CD14-positive monocyte (primary cell): ENCODE measurements around the gene TSSK3. TPM values are rescaled to one million over a fixed set of nuclear protein-coding genes. Genes with fewer than 3 reads are reported as not detected.

Experiments
- DNase-seq, 3 donors: peaks; one replicate each; pipeline ENCODE4 v3.0.0-alpha.2; 2011 to 2022
- H2AFZ ChIP-seq: 2 replicates; pipeline ENCODE4 v1.6.0; 2012; ENCODE audit warnings: mild to moderate bottlenecking, low read depth, low read length, inconsistent platforms; ENCODE audit not compliant: insufficient read depth, poor library complexity, severe bottlenecking
- H3K27ac ChIP-seq, 2 donors: 1 replicate in 1 of 2; 2 replicates in 1 of 2; pipeline ENCODE4 v1.5.1; 2012 to 2013; ENCODE audit warnings: low read length in 2 of 2, control low read depth in 1 of 2, inconsistent platforms in 1 of 2, low read depth in 1 of 2, mild to moderate bottlenecking in 1 of 2
- H3K27me3 ChIP-seq, 2 donors: one replicate each; pipeline versions ENCODE4 v1.6.0 to v1.6.1; 2011 to 2013; ENCODE audit warnings: low read length in 2 of 2; ENCODE audit not compliant: control insufficient read depth in 2 of 2, insufficient read depth in 2 of 2
- H3K36me3 ChIP-seq, 2 donors: replicated peaks in 1 of 2; 1 replicate in 1 of 2; 2 replicates in 1 of 2; pipeline versions ENCODE4 v1.5.1 to v1.6.1; 2012 to 2013; ENCODE audit warnings: low read length in 2 of 2, control low read depth in 1 of 2, inconsistent platforms in 1 of 2, mild to moderate bottlenecking in 1 of 2; ENCODE audit not compliant: insufficient read depth in 2 of 2, control insufficient read depth in 1 of 2
- H3K4me1 ChIP-seq, 2 donors: 1 replicate in 1 of 2; 2 replicates in 1 of 2; pipeline versions ENCODE4 v1.5.1 to v1.6.1; 2012 to 2013; ENCODE audit warnings: low read length in 2 of 2, control low read depth in 1 of 2, inconsistent platforms in 1 of 2, mild to moderate bottlenecking in 1 of 2, moderate library complexity in 1 of 2; ENCODE audit not compliant: insufficient read depth in 2 of 2, control insufficient read depth in 1 of 2
- H3K4me2 ChIP-seq: replicated peaks from 2 replicates; pipeline ENCODE3; 2012; ENCODE audit warnings: low read length, moderate library complexity, mild to moderate bottlenecking; ENCODE audit not compliant: poor library complexity, severe bottlenecking; ENCODE audit errors: extremely low read depth
- H3K4me3 ChIP-seq, 3 experiments: fragments of 200-600 bp in 1 of 3; sonication (generic) in 1 of 3; replicated peaks in 1 of 3; 1 replicate in 2 of 3; 2 replicates in 1 of 3; pipeline ENCODE4 v1.5.1; 2011 to 2013; ENCODE audit warnings: low read length in 3 of 3, mild to moderate bottlenecking in 3 of 3, control low read depth in 2 of 3, low read depth in 2 of 3, inconsistent platforms in 1 of 3, moderate library complexity in 1 of 3
- H3K79me2 ChIP-seq: 2 replicates; pipeline ENCODE4 v1.6.0; 2012; ENCODE audit warnings: mild to moderate bottlenecking, control low read depth, inconsistent platforms, low read length, moderate library complexity; ENCODE audit not compliant: insufficient read depth
- H3K9ac ChIP-seq: 2 replicates; pipeline ENCODE4 v1.6.0; 2017; ENCODE audit warnings: low read length, mild to moderate bottlenecking; ENCODE audit not compliant: insufficient read depth, poor library complexity, severe bottlenecking
- H3K9me3 ChIP-seq, 2 donors: replicated peaks in 1 of 2; 1 replicate in 1 of 2; 2 replicates in 1 of 2; pipeline versions ENCODE4 v1.5.1 to v1.6.1; 2012 to 2013; ENCODE audit warnings: low read length in 2 of 2, control low read depth in 1 of 2; ENCODE audit not compliant: control insufficient read depth in 1 of 2, insufficient read depth in 1 of 2
- H4K20me1 ChIP-seq: 2 replicates; pipeline ENCODE4 v1.6.0; 2012; ENCODE audit warnings: mild to moderate bottlenecking, low read length, control low read depth, moderate library complexity; ENCODE audit not compliant: insufficient read depth
- H3K27ac Mint-ChIP-seq, 7 donors: one replicate each; pipeline ENCODE4 v1.8.0; 2020; ENCODE audit warnings: mild to moderate bottlenecking in 7 of 7, mixed read lengths in 7 of 7, moderate library complexity in 6 of 7, inconsistent platforms in 2 of 7
- H3K27me3 Mint-ChIP-seq, 3 donors: one replicate each; pipeline ENCODE4 v1.8.0; 2021 to 2022; ENCODE audit warnings: low read depth in 3 of 3, mild to moderate bottlenecking in 3 of 3, mixed read lengths in 3 of 3, moderate library complexity in 3 of 3, inconsistent platforms in 1 of 3
- H3K36me3 Mint-ChIP-seq, 2 donors: one replicate each; pipeline ENCODE4 v1.8.0; 2020; ENCODE audit warnings: mixed read lengths in 2 of 2, inconsistent platforms in 1 of 2, mild to moderate bottlenecking in 1 of 2
- H3K4me1 Mint-ChIP-seq: one replicate; pipeline ENCODE4 v1.8.0; 2020; ENCODE audit warnings: mild to moderate bottlenecking, mixed read lengths
- H3K4me3 Mint-ChIP-seq, 2 donors: one replicate each; pipeline ENCODE4 v1.8.0; 2020; ENCODE audit warnings: mild to moderate bottlenecking in 2 of 2, mixed read lengths in 2 of 2, moderate library complexity in 1 of 2
- H3K9me3 Mint-ChIP-seq, 7 donors: one replicate each; pipeline ENCODE4 v1.8.0; 2020 to 2022; ENCODE audit warnings: mixed read lengths in 7 of 7, mild to moderate bottlenecking in 6 of 7, moderate library complexity in 6 of 7, inconsistent platforms in 2 of 7
- CTCF ChIP-seq: fragments of 200-600 bp; IDR thresholded peaks from one replicate; pipeline ENCODE4 v1.8.0; 2022; ENCODE audit warnings: antibody characterized with exemption, mild to moderate bottlenecking
- WGBS: methylation state at CpG from one replicate; pipeline ENCODE4 v1.1.5; 2013; ENCODE audit warnings: missing lambda C conversion rate; ENCODE audit not compliant: insufficient coverage; 5-methylcytosine and 5-hydroxymethylcytosine counted together
- intact Hi-C, 2 donors: fragments of 100-400 bp; cut with micrococcal nuclease; formaldehyde crosslinking; loops; one replicate each; pipeline versions ENCODE4 v1.15.0 to v1.15.1; 2023
- polyA plus RNA-seq, 3 donors: library from polyadenylated mRNA; depleted of rRNA in 1 of 3; unstranded in 2 of 3; stranded (reverse) in 1 of 3; fragments of 300-500 nt in 2 of 3; fragments of >200 nt in 1 of 3; fragmentation: Illumina TruSeq in 2 of 3; gene quantifications; 1 replicate in 2 of 3; 2 replicates in 1 of 3; pipeline ENCODE4 v1.2.3, GENCODE V29; 2012 to 2021

The TSSK3 gene
- polyA plus RNA-seq, 3 donors = 0.35 to 1.1 (median 0.65) TPM

- H3K4me1 ChIP-seq = peaks cover 51 to 76% of the 10 kb centered on the region in 2 donors
- H4K20me1 ChIP-seq = peaks cover 21% of the 10 kb centered on the region
- 41% methylated on average over 10 of the region's 16 CpGs for WGBS
- no peak overlapping the region for H2AFZ ChIP-seq
- Mint-ChIP-seq H3K27me3 (peaks cover 26 to 33% (median 28%) of the 10 kb centered on the region in 3 donors), H3K27ac (peak overlapping the region; percentile 95 to 99 (median 99)), H3K9me3 (peaks cover 0 to 8% (median 4%) of the 10 kb centered on the region in 7 donors), H3K36me3 (peaks cover 25 to 38% of the 10 kb centered on the region in 2 donors), H3K4me1 (peaks cover 64% of the 10 kb centered on the region), H3K4me3 (peak overlapping the region; percentile 71 to 85)
- H3K36me3 ChIP-seq = peaks cover 5 to 13% of the 10 kb centered on the region in 2 donors
- peaks cover 7 to 15% of the 10 kb centered on the region in 2 donors for H3K27me3 ChIP-seq
- H3K79me2 ChIP-seq = no peaks in the 10 kb centered on the region
- H3K4me3 ChIP-seq = peak overlapping the region in 2 of 3 experiments; percentile 17 to 76
- H3K9me3 ChIP-seq = no peaks in the 10 kb centered on the region
- H3K4me2 ChIP-seq = peak overlapping the region; percentile 83
- no peak for TF ChIP-seq CTCF
- peak overlapping the region; percentile 94 to 100 for H3K27ac ChIP-seq
- peak overlapping the region; percentile 87 for H3K9ac ChIP-seq
- intact Hi-C loops = loop anchor here (2.0 to 5.0 kb wide), 4 partner anchors 13 to 401 kb away; partner anchors contain the start of genes BSDC1 (in 1 of the 2) and PTP4A2 (in 1 of the 2)
- peak; percentile 93 to 94 (median 94) for DNase-seq
Measured at GRCh38 chr1:32337855-32338636, 24.3 kb upstream of the TSSK3 start.

GRCh38 chr1:32338637-32339145 lies 23.6 kb upstream of the TSSK3 start:
- Mint-ChIP-seq H3K4me1 (peaks cover 66% of the 10 kb centered on the region), H3K27ac (peak overlapping the region; percentile 95 to 99 (median 99)), H3K9me3 (peaks cover 0 to 8% (median 4%) of the 10 kb centered on the region in 7 donors), H3K36me3 (peaks cover 20 to 32% of the 10 kb centered on the region in 2 donors), H3K27me3 (peaks cover 28 to 36% (median 32%) of the 10 kb centered on the region in 3 donors), H3K4me3 (peak overlapping the region; percentile 13 to 71)
- WGBS = 96% methylated on average over 8 of the region's 14 CpGs
- no peak for TF ChIP-seq CTCF
- peak overlapping the region in 1 of 2 donors; percentile 100 for H3K27ac ChIP-seq
- H3K4me2 ChIP-seq = no peak overlapping the region
- H3K36me3 ChIP-seq = peaks cover under 1 to 7% of the 10 kb centered on the region in 2 donors
- H3K4me1 ChIP-seq = peaks cover 51 to 76% of the 10 kb centered on the region in 2 donors
- no peaks in the 10 kb centered on the region for H3K9me3 ChIP-seq
- intact Hi-C loops = loop anchor here in 1 of 2 donors (1.0 to 5.0 kb wide), 4 partner anchors 13 to 401 kb away; partner anchors contain the start of genes BSDC1 and PTP4A2
- peak overlapping the region in 1 of 3 experiments; percentile 12 for H3K4me3 ChIP-seq
- H2AFZ ChIP-seq = no peak overlapping the region
- DNase-seq = no peak
- H3K27me3 ChIP-seq = peaks cover 7 to 13% of the 10 kb centered on the region in 2 donors
- peaks cover 15% of the 10 kb centered on the region for H4K20me1 ChIP-seq
- H3K79me2 ChIP-seq = no peaks in the 10 kb centered on the region
- peak overlapping the region; percentile 44 for H3K9ac ChIP-seq
